Measurements from ENCODE around the gene RFX7.

RFX7 gene

GRCh38 chr15:56146756-56147155 lies 96.9 kb downstream of the RFX7 start:
- no peak for TF ChIP-seq CTCF (IDR thresholded peaks at IDR 0.05; ENCODE audit: control insufficient read depth, extremely low read depth, insufficient read depth)
- DNase-seq (ENCODE audit: low read depth), result no peak
- H3K4me3 ChIP-seq (ENCODE audit: low read depth, low read length), result no peak overlapping the region

- DNase-seq (ENCODE audit: low read depth), result no peak
- H3K4me3 ChIP-seq (ENCODE audit: low read depth, low read length), result no peak overlapping the region
- no peak for TF ChIP-seq CTCF (IDR thresholded peaks at IDR 0.05; ENCODE audit: control insufficient read depth, extremely low read depth, insufficient read depth)
Measured at GRCh38 chr15:56128081-56128480, 115.6 kb downstream of the RFX7 start.

- no peak for DNase-seq (ENCODE audit: low read depth)
- TF ChIP-seq CTCF (IDR thresholded peaks at IDR 0.05; ENCODE audit: control insufficient read depth, extremely low read depth, insufficient read depth), result no peak
- no peak overlapping the region for H3K4me3 ChIP-seq (ENCODE audit: low read depth, low read length)
Measured at GRCh38 chr15:56126409-56126808, 117.3 kb downstream of the RFX7 start.

- no peak for DNase-seq (ENCODE audit: low read depth)
- TF ChIP-seq CTCF (IDR thresholded peaks at IDR 0.05; ENCODE audit: control insufficient read depth, extremely low read depth, insufficient read depth), result no peak
- no peak overlapping the region for H3K4me3 ChIP-seq (ENCODE audit: low read depth, low read length)
Measured at GRCh38 chr15:56124391-56124790, 119.3 kb downstream of the RFX7 start.

GRCh38 chr15:56105855-56106254 lies 137.8 kb downstream of the RFX7 start:
- no peak for DNase-seq (ENCODE audit: low read depth)
- TF ChIP-seq CTCF (IDR thresholded peaks at IDR 0.05; ENCODE audit: control insufficient read depth, extremely low read depth, insufficient read depth), result no peak
- no peak overlapping the region for H3K4me3 ChIP-seq (ENCODE audit: low read depth, low read length)

GRCh38 chr15:56102441-56102840 lies 141.2 kb downstream of the RFX7 start:
- TF ChIP-seq CTCF (IDR thresholded peaks at IDR 0.05; ENCODE audit: control insufficient read depth, extremely low read depth, insufficient read depth), result no peak
- no peak for DNase-seq (ENCODE audit: low read depth)
- H3K4me3 ChIP-seq (ENCODE audit: low read depth, low read length), result no peak overlapping the region

- no peak for TF ChIP-seq CTCF (IDR thresholded peaks at IDR 0.05; ENCODE audit: control insufficient read depth, extremely low read depth, insufficient read depth)
- no peak overlapping the region for H3K4me3 ChIP-seq (ENCODE audit: low read depth, low read length)
- no peak for DNase-seq (ENCODE audit: low read depth)
Measured at GRCh38 chr15:56099311-56099710, 144.4 kb downstream of the RFX7 start.

Measured in LNCaP clone FGC (cell line).